ENCODE measurements around the gene UBA5.

DNA sequence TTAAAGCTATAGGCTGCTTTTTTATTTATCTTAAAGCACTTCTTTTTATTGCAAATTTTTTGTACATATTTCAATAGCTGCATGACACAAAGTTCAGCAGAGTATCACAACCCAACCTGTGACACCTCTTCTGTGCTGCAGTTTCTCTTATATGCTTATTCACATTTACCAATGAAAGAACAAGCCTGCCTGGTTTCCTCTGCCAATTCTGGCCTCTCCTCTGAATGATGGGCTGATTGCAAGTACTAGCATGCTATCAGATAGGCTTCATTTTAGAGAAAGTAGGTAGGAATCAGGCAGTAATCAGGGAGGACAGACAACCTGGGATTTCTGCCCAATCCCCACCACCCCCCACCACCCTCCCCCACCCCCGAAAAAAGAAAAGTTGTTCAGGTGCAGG, 36.5 kb upstream of the UBA5 start:
- no peak for TF ChIP-seq EZH2 (IDR thresholded peaks at IDR 0.05; ENCODE audit: insufficient read depth, poor library complexity, severe bottlenecking)
- TF ChIP-seq EZH2phosphoT487 (IDR thresholded peaks at IDR 0.05; ENCODE audit: insufficient read depth, low read depth) = no peak
